ENCODE data around the gene DAPK1. TPM values are rescaled to one million over a fixed set of nuclear protein-coding genes. Genes with fewer than 3 reads are reported as not detected.

Gene DAPK1
- total and polyA plus RNA-seq, 2 donors (not counting 3 experiments of a cell fraction or from before 2014, with no cell fraction given), result 58.9 to 119 TPM

DNA sequence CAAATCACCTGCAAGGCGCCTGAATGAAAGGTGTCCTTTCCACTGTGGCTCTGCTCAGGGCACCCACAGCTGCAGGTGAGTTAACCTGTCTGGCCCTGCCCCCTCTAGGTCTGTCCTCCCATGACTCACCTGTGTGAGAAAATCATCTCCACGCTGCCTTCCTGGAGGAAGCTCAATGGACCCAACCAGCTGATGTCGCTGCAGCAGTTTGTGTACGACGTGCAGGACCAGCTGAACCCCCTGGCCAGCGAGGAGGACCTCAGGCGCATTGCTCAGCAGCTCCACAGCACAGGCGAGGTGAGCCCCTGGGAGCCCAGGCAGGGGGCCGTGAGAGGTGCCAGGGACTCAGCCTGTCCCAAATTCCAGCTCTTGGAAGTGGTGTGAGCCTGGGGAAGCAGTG is 205.3 kb downstream of the DAPK1 start:
- intact Hi-C loops (cut with micrococcal nuclease), result no loop called here
- Histone ChIP-seq H3K9me1 (replicated peaks; ENCODE audit: control insufficient read depth, extremely low read depth, insufficient read depth, low read length) (no peaks in the 10 kb centered on the region), H4K20me1 (replicated peaks; ENCODE audit: control insufficient read depth, extremely low read depth, insufficient read depth, low read length) (no peaks in the 10 kb centered on the region), H3K4me1 (ENCODE audit: control insufficient read depth, extremely low read depth, insufficient read depth, low read length) (no peaks in the 10 kb centered on the region), H3K9me3 (replicated peaks; ENCODE audit: control insufficient read depth, insufficient read depth, low read length) (no peaks in the 10 kb centered on the region), H3K36me3 (ENCODE audit: control insufficient read depth in 2 of 2, extremely low read depth in 1 of 2, insufficient read depth in 2 of 2, low read length in 2 of 2) (peaks cover 12 to 49% of the 10 kb centered on the region in 2 experiments), H3K27me3 (ENCODE audit: control insufficient read depth in 2 of 2, insufficient read depth in 2 of 2, low read length in 2 of 2) (no peaks in the 10 kb centered on the region), H3K9ac (replicated peaks; ENCODE audit: extremely low read depth, insufficient read depth, low read length) (no peak overlapping the region), H3K4me3 (replicated peaks in 1 of 3; ENCODE audit: insufficient read depth in 1 of 3, low read depth in 1 of 3, low read length in 3 of 3) (no peak overlapping the region), H2AFZ (ENCODE audit: low read depth, low read length) (no peak overlapping the region), H3K4me2 (ENCODE audit: insufficient read depth, low read length) (no peak overlapping the region), H3K79me2 (ENCODE audit: control insufficient read depth, insufficient read depth, low read length) (no peaks in the 10 kb centered on the region), H3K27ac (ENCODE audit: insufficient read depth, low read depth, low read length) (no peak overlapping the region)
- DNase-seq (ENCODE audit: low read depth, low spot score), result no peak
- ChIA-PET CTCF (no interaction called here), POLR2A (no interaction called here)
- TF ChIP-seq EZH2 (IDR thresholded peaks at IDR 0.05; ENCODE audit: borderline replicate concordance, low read depth, low read length, severe bottlenecking) (no peak), JUN (IDR thresholded peaks at IDR 0.05; ENCODE audit: borderline replicate concordance, insufficient read depth, insufficient read length, low read depth) (no peak), GATA2 (IDR thresholded peaks at IDR 0.05; ENCODE audit: insufficient read depth, insufficient read length, low read depth, low read length) (no peak), POLR2A (IDR thresholded peaks at IDR 0.05; ENCODE audit: low read depth, low read length) (no peak), FOS (IDR thresholded peaks at IDR 0.05; ENCODE audit: borderline replicate concordance, insufficient read depth, low read length) (no peak), MYC (IDR thresholded peaks at IDR 0.05; ENCODE audit: low read depth, low read length) (no peak), POLR2AphosphoS5 (IDR thresholded peaks at IDR 0.05; ENCODE audit: insufficient read depth, low read depth, low read length) (no peak)
- TF ChIP-seq, protein P1, sequence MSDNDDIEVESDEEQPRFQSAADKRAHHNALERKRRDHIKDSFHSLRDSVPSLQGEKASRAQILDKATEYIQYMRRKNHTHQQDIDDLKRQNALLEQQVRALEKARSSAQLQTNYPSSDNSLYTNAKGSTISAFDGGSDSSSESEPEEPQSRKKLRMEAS (IDR thresholded peaks at IDR 0.05; ENCODE audit: insufficient read depth, insufficient read length), result no peak
- TF ChIP-seq, protein P2, sequence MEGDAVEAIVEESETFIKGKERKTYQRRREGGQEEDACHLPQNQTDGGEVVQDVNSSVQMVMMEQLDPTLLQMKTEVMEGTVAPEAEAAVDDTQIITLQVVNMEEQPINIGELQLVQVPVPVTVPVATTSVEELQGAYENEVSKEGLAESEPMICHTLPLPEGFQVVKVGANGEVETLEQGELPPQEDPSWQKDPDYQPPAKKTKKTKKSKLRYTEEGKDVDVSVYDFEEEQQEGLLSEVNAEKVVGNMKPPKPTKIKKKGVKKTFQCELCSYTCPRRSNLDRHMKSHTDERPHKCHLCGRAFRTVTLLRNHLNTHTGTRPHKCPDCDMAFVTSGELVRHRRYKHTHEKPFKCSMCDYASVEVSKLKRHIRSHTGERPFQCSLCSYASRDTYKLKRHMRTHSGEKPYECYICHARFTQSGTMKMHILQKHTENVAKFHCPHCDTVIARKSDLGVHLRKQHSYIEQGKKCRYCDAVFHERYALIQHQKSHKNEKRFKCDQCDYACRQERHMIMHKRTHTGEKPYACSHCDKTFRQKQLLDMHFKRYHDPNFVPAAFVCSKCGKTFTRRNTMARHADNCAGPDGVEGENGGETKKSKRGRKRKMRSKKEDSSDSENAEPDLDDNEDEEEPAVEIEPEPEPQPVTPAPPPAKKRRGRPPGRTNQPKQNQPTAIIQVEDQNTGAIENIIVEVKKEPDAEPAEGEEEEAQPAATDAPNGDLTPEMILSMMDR (IDR thresholded peaks at IDR 0.05; ENCODE audit: extremely low read depth in 1 of 2, insufficient read depth in 1 of 2, low read depth in 1 of 2, low read length in 2 of 2), result no peak
- dilution Hi-C loops (cut with MboI; ENCODE audit: extremely low pct_ligation_motif_present, low sequenced_read_pairs), result no loop called here
- no peak for FAIRE-seq
- BruUV-seq (replicated peaks), result no TSS peak
